ENCODE measurements around the gene PGPEP1. TPM values are rescaled to one million over a fixed set of nuclear protein-coding genes. Genes with fewer than 3 reads are reported as not detected.

The PGPEP1 gene
- total and polyA plus RNA-seq, 8 donors: 16.1 to 39.5 (median 20.7) TPM

- no peak overlapping the region for H3K4me3 ChIP-seq
- no peaks in the 10 kb centered on the region for H3K27me3 ChIP-seq
- DNase-seq: no peak
- H3K9me3 ChIP-seq: no peaks in the 10 kb centered on the region
- H3K36me3 ChIP-seq: no peaks in the 10 kb centered on the region
- H3K4me1 ChIP-seq: peaks cover 2 to 7% of the 10 kb centered on the region in 2 donors
- ATAC-seq: no peak
- intact Hi-C loops (cut with DNase I): no loop called here
- no peak for TF ChIP-seq CTCF (IDR thresholded peaks at IDR 0.05)
- no peak overlapping the region for H3K27ac ChIP-seq
Measured at GRCh38 chr19:18333680-18334079, 6.7 kb upstream of the PGPEP1 start.

- H3K27me3 ChIP-seq: no peaks in the 10 kb centered on the region
- H3K36me3 ChIP-seq: no peaks in the 10 kb centered on the region
- no peak overlapping the region for H3K4me3 ChIP-seq
- intact Hi-C loops (cut with DNase I): no loop called here
- no peak for ATAC-seq
- TF ChIP-seq CTCF (IDR thresholded peaks at IDR 0.05): no peak
- DNase-seq: no peak
- no peaks in the 10 kb centered on the region for H3K9me3 ChIP-seq
- no peak overlapping the region for H3K27ac ChIP-seq
- H3K4me1 ChIP-seq: peaks cover 6 to 18% of the 10 kb centered on the region in 2 donors
Measured at GRCh38 chr19:18336121-18336520, 4.3 kb upstream of the PGPEP1 start.

- Histone ChIP-seq H3K27me3 (no peaks in the 10 kb centered on the region), H3K4me3 (no peak overlapping the region), H3K9me3 (no peaks in the 10 kb centered on the region), H3K4me1 (peaks cover 6 to 29% of the 10 kb centered on the region in 2 donors), H3K27ac (no peak overlapping the region), H3K36me3 (peaks cover 0 to 4% of the 10 kb centered on the region in 2 donors)
- ATAC-seq (no peak), DNase-seq (no peak)
- TF ChIP-seq CTCF (IDR thresholded peaks at IDR 0.05): no peak
- intact Hi-C loops (cut with DNase I): no loop called here
Measured at GRCh38 chr19:18338541-18338940, 1.9 kb upstream of the PGPEP1 start.

- no peak overlapping the region for H3K27ac ChIP-seq
- intact Hi-C loops (cut with DNase I): loop anchor here in 1 of 2 donors (10.0 kb wide), 1 partner anchor 65 kb away; no protein-coding TSS in a partner anchor
- ATAC-seq: peak; percentile 7
- peak overlapping the region in 1 of 2 donors; percentile 91 for H3K4me3 ChIP-seq
- DNase-seq: peak in 1 of 4 donors; percentile 23
- no peaks in the 10 kb centered on the region for H3K27me3 ChIP-seq
- H3K36me3 ChIP-seq: peaks cover 0 to 14% of the 10 kb centered on the region in 2 donors
- no peaks in the 10 kb centered on the region for H3K9me3 ChIP-seq
- TF ChIP-seq CTCF (IDR thresholded peaks at IDR 0.05): no peak
- H3K4me1 ChIP-seq: peaks cover 6 to 29% of the 10 kb centered on the region in 2 donors
Measured at GRCh38 chr19:18339723-18340122, 675 bp upstream of the PGPEP1 start.

- Histone ChIP-seq H3K36me3 (peaks cover 0 to 21% of the 10 kb centered on the region in 2 donors), H3K4me3 (peak overlapping the region; percentile 91 to 96), H3K9me3 (no peaks in the 10 kb centered on the region), H3K27me3 (no peaks in the 10 kb centered on the region), H3K4me1 (peaks cover 6 to 29% of the 10 kb centered on the region in 2 donors), H3K27ac (peak overlapping the region; percentile 60 to 81)
- peak; percentile 72 for ATAC-seq
- DNase-seq: peak in 3 of 4 donors; percentile 44 to 92 (median 74)
- intact Hi-C loops (cut with DNase I): loop anchor here in 1 of 2 donors (10.0 kb wide), 1 partner anchor 64 kb away; no protein-coding TSS in a partner anchor
- no peak for TF ChIP-seq CTCF (IDR thresholded peaks at IDR 0.05)
Measured at GRCh38 chr19:18340990-18341868, 831 bp downstream of the PGPEP1 start.
